Caco-2 (cell line): ENCODE data around the gene POLR1C. TPM values are rescaled to one million over a fixed set of nuclear protein-coding genes. Genes with fewer than 3 reads are reported as not detected.
A peak's percentile ranks its signal among the peaks of the same experiment; 100 is the strongest.

Source experiments
- BruUV-seq: library from RNA; stranded (reverse); fragments of 400-500 nt; replicated peaks from 2 replicates; lab custom pipeline; 2021; lab: Mats Ljungman, UMichigan
- CTCF ChIA-PET: fragments of 300-600 bp; sonication (Branson Sonifier 250); formaldehyde crosslinking; loops from one replicate; lab custom pipeline; 2022; ENCODE audit warnings: antibody characterized with exemption; lab: Charles Lee
- POLR2A ChIA-PET: fragments of 300-600 bp; sonication (Branson Sonifier 250); formaldehyde crosslinking; loops from one replicate; lab custom pipeline; 2022; ENCODE audit warnings: antibody characterized with exemption; lab: Charles Lee
- DNase-seq, 2 experiments: peaks; one replicate each; pipeline versions ENCODE4 v3.0.0 to v3.0.0-alpha.2; 2020 to 2022
- H3K27me3 ChIP-seq: replicated peaks from 2 replicates; pipeline ENCODE4 v1.6.0; 2011; ENCODE audit warnings: low read length; ENCODE audit not compliant: control insufficient read depth, insufficient read depth
- H3K36me3 ChIP-seq: 2 replicates; pipeline ENCODE4 v1.5.1; 2011; ENCODE audit warnings: low read length; ENCODE audit not compliant: control insufficient read depth, insufficient read depth
- H3K4me1 ChIP-seq: fragments of 250-450 bp; sonication (Bioruptor Pico); 2 replicates; pipeline ENCODE4 v1.5.1; 2020; ENCODE audit warnings: mild to moderate bottlenecking
- H3K4me3 ChIP-seq: 2 replicates; pipeline ENCODE4 v1.5.1; 2011; ENCODE audit warnings: low read depth, mild to moderate bottlenecking, control low read depth, low read length
- H3K9me3 ChIP-seq: fragments of 250-450 bp; sonication (Bioruptor Pico); 2 replicates; pipeline ENCODE4 v1.5.1; 2020; ENCODE audit warnings: mild to moderate bottlenecking, moderate library complexity
- H3K27ac Mint-ChIP-seq: one replicate; pipeline ENCODE4 v1.8.0; 2022; ENCODE audit warnings: mixed read lengths; ENCODE audit not compliant: unreplicated experiment
- H3K27me3 Mint-ChIP-seq: one replicate; pipeline ENCODE4 v1.8.0; 2022; ENCODE audit warnings: mixed read lengths; ENCODE audit not compliant: insufficient read depth, unreplicated experiment
- H3K36me3 Mint-ChIP-seq: one replicate; pipeline ENCODE4 v1.8.0; 2022; ENCODE audit warnings: mild to moderate bottlenecking, mixed read lengths; ENCODE audit not compliant: insufficient read depth, unreplicated experiment
- H3K4me1 Mint-ChIP-seq: one replicate; pipeline ENCODE4 v1.8.0; 2022; ENCODE audit warnings: low read depth, mixed read lengths; ENCODE audit not compliant: unreplicated experiment
- H3K4me3 Mint-ChIP-seq: one replicate; pipeline ENCODE4 v1.8.0; 2022; ENCODE audit warnings: mild to moderate bottlenecking, moderate library complexity, mixed read lengths; ENCODE audit not compliant: unreplicated experiment
- H3K9me3 Mint-ChIP-seq: one replicate; pipeline ENCODE4 v1.8.0; 2022; ENCODE audit warnings: mixed read lengths; ENCODE audit not compliant: unreplicated experiment
- CTCF ChIP-seq, 2 experiments: fragments of 200-600 bp in 1 of 2; IDR thresholded peaks; 1 replicate in 1 of 2; 2 replicates in 1 of 2; pipeline versions ENCODE4 v1.5.1 to v1.8.0; 2011 to 2022; ENCODE audit warnings: antibody characterized with exemption in 1 of 2, control low read depth in 1 of 2, inconsistent platforms in 1 of 2, low read depth in 1 of 2, low read length in 1 of 2, mild to moderate bottlenecking in 1 of 2, moderate library complexity in 1 of 2; ENCODE audit not compliant: insufficient read depth in 1 of 2, severe bottlenecking in 1 of 2, unreplicated experiment in 1 of 2
- intact Hi-C: fragments of 100-400 bp; cut with micrococcal nuclease; formaldehyde crosslinking; loops from one replicate; pipeline ENCODE4 v1.10.0; 2022; ENCODE audit not compliant: unreplicated experiment
- total RNA-seq: library from RNA; stranded (reverse); gene quantifications from 2 replicates; pipeline ENCODE4 v1.2.3, GENCODE V29; 2022

Gene POLR1C
- total RNA-seq, 1 experiment from 2014 or later = 43.7 TPM

DNA sequence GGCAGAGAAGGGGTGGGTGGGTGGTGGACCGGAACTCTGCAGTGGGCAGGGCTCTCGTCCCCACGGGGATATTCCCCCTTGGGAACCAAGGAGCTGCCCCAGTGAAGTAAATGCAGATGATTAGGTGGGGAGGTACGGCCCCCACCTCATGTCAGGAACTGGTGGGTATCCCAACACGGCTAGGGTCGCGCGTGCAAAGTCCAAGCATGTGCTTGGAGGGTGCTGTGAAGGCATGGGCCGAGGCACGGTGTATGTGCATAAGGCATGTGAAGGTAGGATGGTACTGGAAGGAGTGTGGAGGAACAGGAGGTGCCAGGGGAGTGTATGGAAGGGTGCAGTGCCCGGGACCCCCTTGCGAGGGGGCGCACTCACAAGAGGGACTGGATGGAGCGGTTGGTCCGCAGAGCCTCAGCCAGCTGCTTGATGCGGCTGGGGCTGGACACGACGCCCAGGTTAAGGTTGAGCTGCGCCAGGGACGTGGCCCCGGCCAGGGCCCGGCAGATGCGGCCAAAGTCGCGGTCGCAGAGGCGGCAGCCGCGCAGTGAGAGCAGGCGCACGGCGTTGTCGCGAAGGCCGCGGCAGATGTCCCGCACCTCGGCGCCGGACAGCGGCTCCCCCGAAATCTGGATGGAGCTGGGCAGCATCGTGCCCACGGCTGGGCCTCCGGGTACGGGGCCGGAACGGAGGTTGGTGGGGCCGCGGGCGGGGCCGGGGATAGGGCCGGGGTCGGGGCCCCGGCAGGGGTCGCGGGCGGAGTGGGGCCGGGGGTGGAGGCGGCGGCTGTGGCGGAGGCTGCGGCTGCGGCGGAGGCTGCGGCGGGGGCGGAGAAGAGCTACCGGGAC lies 7.5 kb upstream of the POLR1C start:
- CTCF ChIA-PET = interaction anchor here (0.6 to 1.2 kb wide), 3 partner anchors 32 to 54 kb away, joined by 3 read pairs; partner anchors contain the start of genes DLK2 and TJAP1
- intact Hi-C loops = loop anchor here (10.0 kb wide), 1 partner anchor 605 kb away; no protein-coding TSS in a partner anchor
- BruUV-seq = no TSS peak
- Mint-ChIP-seq H3K36me3 (peaks cover 61% of the 10 kb centered on the region), H3K4me1 (peaks cover 7% of the 10 kb centered on the region), H3K27ac (peak overlapping the region; percentile 7), H3K27me3 (peaks cover 6% of the 10 kb centered on the region), H3K4me3 (peak overlapping the region; percentile 80), H3K9me3 (no peaks in the 10 kb centered on the region)
- Histone ChIP-seq H3K4me1 (peaks cover 10% of the 10 kb centered on the region; the same call in 1 of the 2 replicates), H3K4me3 (peak overlapping the region; percentile 55), H3K9me3 (no peaks in the 10 kb centered on the region), H3K27me3 (no peaks in the 10 kb centered on the region), H3K36me3 (no peaks in the 10 kb centered on the region; the same call in 1 of the 2 replicates)
- POLR2A ChIA-PET = interaction anchor here (0.6 to 1.0 kb wide), 2 partner anchors 121 to 727 kb away, joined by 3 to 4 read pairs; no protein-coding TSS in a partner anchor
- peak in 1 of 2 experiments; percentile 31 for DNase-seq
- TF ChIP-seq CTCF (IDR thresholded peaks at IDR 0.05; ENCODE audit: insufficient read depth in 1 of 2, low read depth in 1 of 2, low read length in 1 of 2, severe bottlenecking in 1 of 2, unreplicated experiment in 1 of 2) = no peak

DNA sequence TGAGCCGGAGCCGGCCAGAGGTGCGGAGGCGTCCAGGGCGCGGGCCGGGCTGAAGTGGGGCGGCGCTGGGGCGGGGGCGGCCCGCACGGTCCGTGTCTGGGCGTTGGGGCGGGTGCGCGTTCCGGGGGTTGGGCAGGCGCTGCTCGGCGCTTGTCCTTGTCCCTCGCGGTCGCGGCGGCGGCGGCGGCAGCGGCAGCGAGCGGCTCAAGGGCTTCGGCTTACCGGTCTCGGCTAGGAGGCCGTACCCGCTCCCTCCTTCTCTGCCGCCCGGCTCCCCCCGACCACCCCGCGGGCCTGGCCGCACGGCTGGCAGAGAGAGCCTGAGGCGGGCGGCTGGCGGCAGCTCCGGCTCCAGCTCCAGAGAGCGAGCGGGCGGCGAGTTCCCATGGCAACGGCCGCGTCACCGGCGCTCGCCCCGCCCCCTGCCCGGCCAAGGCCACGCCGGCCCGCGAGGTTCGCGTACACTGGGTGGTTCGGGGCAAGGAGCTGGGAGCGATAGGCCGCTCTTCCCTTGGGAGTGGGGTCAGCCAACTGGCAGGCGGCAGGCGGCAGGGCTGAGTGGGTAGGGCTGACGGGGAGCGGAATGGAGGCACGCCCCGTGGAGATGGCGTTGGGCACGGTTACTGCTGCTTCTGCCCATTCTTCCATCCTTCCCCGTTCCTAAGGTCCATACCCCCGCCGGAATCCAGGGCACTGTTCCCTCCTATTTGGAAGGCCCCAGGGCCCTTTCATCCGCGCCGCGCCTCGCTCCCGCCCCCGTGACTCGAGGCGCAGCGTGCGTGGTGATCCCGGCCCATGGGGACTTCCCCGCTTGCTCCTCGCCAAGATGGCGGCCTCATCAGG lies 6.7 kb upstream of the POLR1C start, which contains the start of gene LRRC73:
Gene LRRC73, minus strand, starts transcription at position 363 of the 843 bp plus-strand sequence. CDS start 561 bp downstream, outside the sequence.
- POLR2A ChIA-PET = interaction anchor here (0.6 to 1.0 kb wide), 2 partner anchors 120 to 728 kb away, joined by 3 to 4 read pairs; no protein-coding TSS in a partner anchor
- H3K9me3 ChIP-seq = no peaks in the 10 kb centered on the region
- peaks cover 63% of the 10 kb centered on the region for H3K36me3 Mint-ChIP-seq
- H3K4me1 Mint-ChIP-seq = peaks cover 10% of the 10 kb centered on the region
- H3K27ac Mint-ChIP-seq = peak within 1 kb of the TSS; percentile 7
- peak within 1 kb of the TSS; percentile 80 for H3K4me3 Mint-ChIP-seq
- H3K4me1 ChIP-seq = peaks cover 10% of the 10 kb centered on the region; the same call in 1 of the 2 replicates
- H3K27me3 Mint-ChIP-seq = peaks cover 6% of the 10 kb centered on the region
- no TSS peak for BruUV-seq
- CTCF ChIA-PET = interaction anchor here (0.6 to 1.2 kb wide), 3 partner anchors 33 to 55 kb away, joined by 3 read pairs; partner anchors contain the start of genes DLK2 and TJAP1
- peak within 1 kb of the TSS; percentile 55 for H3K4me3 ChIP-seq
- H3K9me3 Mint-ChIP-seq = no peaks in the 10 kb centered on the region
- H3K27me3 ChIP-seq = no peaks in the 10 kb centered on the region
- H3K36me3 ChIP-seq = no peaks in the 10 kb centered on the region; the same call in 1 of the 2 replicates
- intact Hi-C loops = loop anchor here (10.0 kb wide), 1 partner anchor 605 kb away; no protein-coding TSS in a partner anchor
- peak; percentile 73 to 89 for DNase-seq
- TF ChIP-seq CTCF (IDR thresholded peaks at IDR 0.05; ENCODE audit: insufficient read depth in 1 of 2, low read depth in 1 of 2, low read length in 1 of 2, severe bottlenecking in 1 of 2, unreplicated experiment in 1 of 2) = no peak
